GM21360 (cell line): Measurements from ENCODE around the gene SPDEF.

Source experiments
- ATAC-seq: cut with Tn5 transposase; IDR thresholded peaks from one replicate; pipeline ENCODE4 v1.9.1; 2021; ENCODE audit warnings: mild to moderate bottlenecking, moderate library complexity; ENCODE audit not compliant: unreplicated experiment

Gene SPDEF

GRCh38 chr6:34546551-34547321, 9.4 kb downstream of the SPDEF start:
- no peak for ATAC-seq

GRCh38 chr6:34544776-34545471, 11.2 kb downstream of the SPDEF start:
- no peak for ATAC-seq

GRCh38 chr6:34544052-34544604, 12.0 kb downstream of the SPDEF start:
- no peak for ATAC-seq

- ATAC-seq = no peak
Observed at GRCh38 chr6:34543421-34543820, 12.7 kb downstream of the SPDEF start.

- ATAC-seq = no peak
Observed at GRCh38 chr6:34540841-34541240, 15.3 kb downstream of the SPDEF start.

- ATAC-seq = no peak
Observed at GRCh38 chr6:34540222-34540621, 15.9 kb downstream of the SPDEF start.

GRCh38 chr6:34539181-34539580, 16.9 kb downstream of the SPDEF start:
- ATAC-seq = no peak

GRCh38 chr6:34538581-34538980, 17.5 kb downstream of the SPDEF start:
- ATAC-seq = no peak

- ATAC-seq = no peak
Observed at GRCh38 chr6:34537922-34538550, 18.1 kb downstream of the SPDEF start.

GRCh38 chr6:34536959-34537848, 18.9 kb downstream of the SPDEF start:
- ATAC-seq = no peak

GRCh38 chr6:34536251-34536958, 19.7 kb downstream of the SPDEF start:
- ATAC-seq = no peak

- ATAC-seq = no peak
Observed at GRCh38 chr6:34535646-34536045, 20.5 kb downstream of the SPDEF start.

- no peak for ATAC-seq
Observed at GRCh38 chr6:34535199-34535598, 20.9 kb downstream of the SPDEF start.

- ATAC-seq = no peak
Observed at GRCh38 chr6:34534656-34535055, 21.5 kb downstream of the SPDEF start.

- no peak for ATAC-seq
Observed at GRCh38 chr6:34534146-34534545, 22.0 kb downstream of the SPDEF start.

- no peak for ATAC-seq
Observed at GRCh38 chr6:34532230-34532629, 23.9 kb downstream of the SPDEF start.

GRCh38 chr6:34531580-34532201, 24.4 kb downstream of the SPDEF start:
- ATAC-seq = no peak

- ATAC-seq = no peak
Observed at GRCh38 chr6:34530753-34531365, 25.3 kb downstream of the SPDEF start.

GRCh38 chr6:34529665-34530327, 26.3 kb downstream of the SPDEF start:
- no peak for ATAC-seq
